WTC11 (cell line): ENCODE measurements around the gene EMC9. TPM values are rescaled to one million over a fixed set of nuclear protein-coding genes. Genes with fewer than 3 reads are reported as not detected.
A peak's percentile ranks its signal among the peaks of the same experiment; 100 is the strongest.

ENCODE experiments used
- ATAC-seq: fragments of 200-7000 bp; cut with Tn5 transposase; 2 replicates; pipeline ENCODE4 v1.10.0; 2021; ENCODE audit warnings: mild to moderate bottlenecking, moderate library complexity
- CTCF ChIA-PET: fragments of 300-600 bp; sonication (Branson Sonifier 250); formaldehyde crosslinking; loops from one replicate; lab custom pipeline; 2021; ENCODE audit warnings: antibody characterized with exemption; lab: Charles Lee
- POLR2A ChIA-PET: fragments of 350-600 bp; sonication (Branson Sonifier 250); formaldehyde crosslinking; loops from one replicate; lab custom pipeline; 2021; ENCODE audit warnings: antibody characterized with exemption; lab: Charles Lee
- DNase-seq: peaks from one replicate; pipeline ENCODE4 v3.0.0; 2021; ENCODE audit warnings: low spot score
- H3K27ac Mint-ChIP-seq: 2 replicates; pipeline ENCODE4 v1.8.0; 2021; ENCODE audit warnings: mixed read lengths
- H3K27me3 Mint-ChIP-seq: 2 replicates; pipeline ENCODE4 v1.8.0; 2021; ENCODE audit warnings: low read depth, mild to moderate bottlenecking, moderate library complexity, mixed read lengths
- H3K36me3 Mint-ChIP-seq: 2 replicates; pipeline ENCODE4 v1.8.0; 2021; ENCODE audit warnings: mixed read lengths
- H3K4me1 Mint-ChIP-seq: 2 replicates; pipeline ENCODE4 v1.8.0; 2022; ENCODE audit warnings: mixed read lengths
- H3K4me3 Mint-ChIP-seq: 2 replicates; pipeline ENCODE4 v1.8.0; 2021; ENCODE audit warnings: mild to moderate bottlenecking, moderate library complexity, mixed read lengths
- H3K9me3 Mint-ChIP-seq: 2 replicates; pipeline ENCODE4 v1.8.0; 2021; ENCODE audit warnings: mixed read lengths
- CREM ChIP-seq: sonication (generic); formaldehyde crosslinking; IDR thresholded peaks from 2 replicates; pipeline ENCODE4 v1.8.1; 2022; ENCODE audit warnings: mild to moderate bottlenecking, missing genetic modification reagents, moderate library complexity
- E2F1 ChIP-seq: sonication (generic); formaldehyde crosslinking; IDR thresholded peaks from 2 replicates; pipeline ENCODE4 v1.8.0; 2022; ENCODE audit warnings: mild to moderate bottlenecking, missing genetic modification reagents
- FOXJ3 ChIP-seq: sonication (generic); formaldehyde crosslinking; IDR thresholded peaks from 2 replicates; pipeline ENCODE4 v1.9.0; 2021; ENCODE audit warnings: missing genetic modification reagents, mild to moderate bottlenecking, borderline replicate concordance
- FOXK1 ChIP-seq: sonication (generic); formaldehyde crosslinking; IDR thresholded peaks from 2 replicates; pipeline ENCODE4 v1.8.0; 2022; ENCODE audit warnings: mild to moderate bottlenecking, moderate library complexity, missing genetic modification reagents
- GTF2I ChIP-seq: fragments of 250-450 bp; sonication (Bioruptor Pico); conservative IDR thresholded peaks from 2 replicates; pipeline ENCODE4 v1.4.0; 2021; ENCODE audit warnings: mild to moderate bottlenecking
- IRF2 ChIP-seq: sonication (generic); formaldehyde crosslinking; IDR thresholded peaks from 2 replicates; pipeline ENCODE4 v1.8.0; 2022; ENCODE audit warnings: low read depth, missing genetic modification reagents, borderline replicate concordance
- JUN ChIP-seq: sonication (generic); formaldehyde crosslinking; IDR thresholded peaks from 2 replicates; pipeline ENCODE4 v1.8.0; 2023; ENCODE audit warnings: mild to moderate bottlenecking, missing genetic modification reagents
- KAT7 ChIP-seq: sonication (generic); formaldehyde crosslinking; IDR thresholded peaks from 2 replicates; pipeline ENCODE4 v1.8.1; 2023; ENCODE audit warnings: missing genetic modification reagents, mild to moderate bottlenecking, borderline replicate concordance
- MAX ChIP-seq: sonication (generic); formaldehyde crosslinking; IDR thresholded peaks from 2 replicates; pipeline ENCODE4 v1.8.0; 2022; ENCODE audit warnings: mild to moderate bottlenecking, missing genetic modification reagents
- MXD4 ChIP-seq: fragments of 250-450 bp; sonication (Bioruptor Pico); IDR thresholded peaks from 2 replicates; pipeline ENCODE4 v1.8.0; 2021; ENCODE audit warnings: mild to moderate bottlenecking, moderate library complexity, borderline replicate concordance
- RELA ChIP-seq: sonication (generic); formaldehyde crosslinking; IDR thresholded peaks from 2 replicates; pipeline ENCODE4 v1.8.1; 2022; ENCODE audit warnings: missing genetic modification reagents, mild to moderate bottlenecking, borderline replicate concordance
- SMAD4 ChIP-seq: sonication (generic); formaldehyde crosslinking; IDR thresholded peaks from 2 replicates; pipeline ENCODE4 v1.8.0; 2022; ENCODE audit warnings: mild to moderate bottlenecking, missing genetic modification reagents
- TP53 ChIP-seq: sonication (generic); formaldehyde crosslinking; IDR thresholded peaks from 2 replicates; pipeline ENCODE4 v1.8.1; 2023; ENCODE audit warnings: mild to moderate bottlenecking, missing genetic modification reagents
- ZBTB43 ChIP-seq: sonication (generic); formaldehyde crosslinking; IDR thresholded peaks from 2 replicates; pipeline ENCODE4 v1.8.1; 2023; ENCODE audit warnings: mild to moderate bottlenecking, missing genetic modification reagents
- ZSCAN18 ChIP-seq: fragments of 250-450 bp; sonication (Bioruptor Pico); IDR thresholded peaks from 2 replicates; pipeline ENCODE4 v2.1.2; 2022; ENCODE audit warnings: mild to moderate bottlenecking, moderate library complexity
- total RNA-seq: library from RNA; stranded (reverse); gene quantifications from 3 replicates; pipeline ENCODE4 v1.2.3, GENCODE V29; 2021
- TF ChIP-seq, protein P1 (sequence below): sonication (generic); formaldehyde crosslinking; IDR thresholded peaks from 2 replicates; pipeline ENCODE4 v1.8.0; 2023; ENCODE audit warnings: missing genetic modification reagents
- TF ChIP-seq, protein P2 (sequence below): sonication (generic); formaldehyde crosslinking; conservative IDR thresholded peaks from 2 replicates; pipeline ENCODE4 v1.8.1; 2022; ENCODE audit warnings: mild to moderate bottlenecking, missing genetic modification reagents
- TF ChIP-seq, protein P3 (sequence below): sonication (generic); formaldehyde crosslinking; IDR thresholded peaks from 2 replicates; pipeline ENCODE4 v1.8.0; 2023; ENCODE audit warnings: missing genetic modification reagents, mild to moderate bottlenecking, borderline replicate concordance

Gene EMC9
- total RNA-seq, 1 experiment from 2014 or later = 44.4 TPM

GRCh38 chr14:24162093-24162492 is 20.7 kb upstream of the EMC9 start:
- ATAC-seq = no peak
- peaks cover 27% of the 10 kb centered on the region for H3K36me3 Mint-ChIP-seq
- CTCF ChIA-PET = interaction anchor here (1.0 to 2.7 kb wide), 15 partner anchors 11 to 269 kb away, joined by 3 to 55 read pairs (median 7); partner anchors contain the start of genes CHMP4A, CIDEB, DCAF11 and IPO4
- H3K9me3 Mint-ChIP-seq = no peaks in the 10 kb centered on the region
- peak overlapping the region; percentile 70; the same call in 1 of the 2 replicates for H3K4me3 Mint-ChIP-seq
- no peaks in the 10 kb centered on the region for H3K27me3 Mint-ChIP-seq
- H3K27ac Mint-ChIP-seq = no peak overlapping the region
- peaks cover 13% of the 10 kb centered on the region for H3K4me1 Mint-ChIP-seq
- DNase-seq = no peak
- TF ChIP-seq FOXJ3 (no peak), E2F1 (no peak), IRF2 (CRISPR knock-in tag) (no peak), ZBTB43 (CRISPR knock-in tag) (no peak), FOXK1 (CRISPR knock-in tag) (no peak), MXD4 (CRISPR knock-in tag) (no peak), RELA (CRISPR knock-in tag) (no peak), ZSCAN18 (no peak), GTF2I (CRISPR knock-in tag) (no peak), CREM (CRISPR knock-in tag) (no peak), MAX (CRISPR knock-in tag) (no peak), JUN (CRISPR knock-in tag) (no peak), TP53 (CRISPR knock-in tag) (no peak), SMAD4 (CRISPR knock-in tag) (no peak), KAT7 (CRISPR knock-in tag) (no peak)
- TF ChIP-seq, protein P1, sequence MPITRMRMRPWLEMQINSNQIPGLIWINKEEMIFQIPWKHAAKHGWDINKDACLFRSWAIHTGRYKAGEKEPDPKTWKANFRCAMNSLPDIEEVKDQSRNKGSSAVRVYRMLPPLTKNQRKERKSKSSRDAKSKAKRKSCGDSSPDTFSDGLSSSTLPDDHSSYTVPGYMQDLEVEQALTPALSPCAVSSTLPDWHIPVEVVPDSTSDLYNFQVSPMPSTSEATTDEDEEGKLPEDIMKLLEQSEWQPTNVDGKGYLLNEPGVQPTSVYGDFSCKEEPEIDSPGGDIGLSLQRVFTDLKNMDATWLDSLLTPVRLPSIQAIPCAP (CRISPR knock-in tag) = no peak
- TF ChIP-seq, protein P2, sequence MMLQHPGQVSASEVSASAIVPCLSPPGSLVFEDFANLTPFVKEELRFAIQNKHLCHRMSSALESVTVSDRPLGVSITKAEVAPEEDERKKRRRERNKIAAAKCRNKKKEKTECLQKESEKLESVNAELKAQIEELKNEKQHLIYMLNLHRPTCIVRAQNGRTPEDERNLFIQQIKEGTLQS (CRISPR knock-in tag) = no peak
- TF ChIP-seq, protein P3, sequence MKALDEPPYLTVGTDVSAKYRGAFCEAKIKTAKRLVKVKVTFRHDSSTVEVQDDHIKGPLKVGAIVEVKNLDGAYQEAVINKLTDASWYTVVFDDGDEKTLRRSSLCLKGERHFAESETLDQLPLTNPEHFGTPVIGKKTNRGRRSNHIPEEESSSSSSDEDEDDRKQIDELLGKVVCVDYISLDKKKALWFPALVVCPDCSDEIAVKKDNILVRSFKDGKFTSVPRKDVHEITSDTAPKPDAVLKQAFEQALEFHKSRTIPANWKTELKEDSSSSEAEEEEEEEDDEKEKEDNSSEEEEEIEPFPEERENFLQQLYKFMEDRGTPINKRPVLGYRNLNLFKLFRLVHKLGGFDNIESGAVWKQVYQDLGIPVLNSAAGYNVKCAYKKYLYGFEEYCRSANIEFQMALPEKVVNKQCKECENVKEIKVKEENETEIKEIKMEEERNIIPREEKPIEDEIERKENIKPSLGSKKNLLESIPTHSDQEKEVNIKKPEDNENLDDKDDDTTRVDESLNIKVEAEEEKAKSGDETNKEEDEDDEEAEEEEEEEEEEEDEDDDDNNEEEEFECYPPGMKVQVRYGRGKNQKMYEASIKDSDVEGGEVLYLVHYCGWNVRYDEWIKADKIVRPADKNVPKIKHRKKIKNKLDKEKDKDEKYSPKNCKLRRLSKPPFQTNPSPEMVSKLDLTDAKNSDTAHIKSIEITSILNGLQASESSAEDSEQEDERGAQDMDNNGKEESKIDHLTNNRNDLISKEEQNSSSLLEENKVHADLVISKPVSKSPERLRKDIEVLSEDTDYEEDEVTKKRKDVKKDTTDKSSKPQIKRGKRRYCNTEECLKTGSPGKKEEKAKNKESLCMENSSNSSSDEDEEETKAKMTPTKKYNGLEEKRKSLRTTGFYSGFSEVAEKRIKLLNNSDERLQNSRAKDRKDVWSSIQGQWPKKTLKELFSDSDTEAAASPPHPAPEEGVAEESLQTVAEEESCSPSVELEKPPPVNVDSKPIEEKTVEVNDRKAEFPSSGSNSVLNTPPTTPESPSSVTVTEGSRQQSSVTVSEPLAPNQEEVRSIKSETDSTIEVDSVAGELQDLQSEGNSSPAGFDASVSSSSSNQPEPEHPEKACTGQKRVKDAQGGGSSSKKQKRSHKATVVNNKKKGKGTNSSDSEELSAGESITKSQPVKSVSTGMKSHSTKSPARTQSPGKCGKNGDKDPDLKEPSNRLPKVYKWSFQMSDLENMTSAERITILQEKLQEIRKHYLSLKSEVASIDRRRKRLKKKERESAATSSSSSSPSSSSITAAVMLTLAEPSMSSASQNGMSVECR (CRISPR knock-in tag) = no peak
- POLR2A ChIA-PET = interaction anchor here (1.3 to 2.2 kb wide), 4 partner anchors 15 to 80 kb away, joined by 4 to 10 read pairs (median 6); partner anchors contain the start of genes CHMP4A, IPO4, PSME2 and RNF31
